GM18951 (cell line): ENCODE measurements around the gene GCC1.

ENCODE experiments used
- POLR2A ChIP-seq: IDR thresholded peaks from 4 replicates; pipeline ENCODE4 v1.6.1; 2011; ENCODE audit warnings: mild to moderate bottlenecking; ENCODE audit not compliant: insufficient read length, insufficient read depth; ENCODE audit errors: extremely low read depth
- in situ Hi-C: fragments of 300-500 bp; cut with MboI; formaldehyde crosslinking; loops from one replicate; pipeline ENCODE4 v1.12.0; 2022; ENCODE audit warnings: low sequenced_read_pairs, mixed read lengths, inconsistent platforms; ENCODE audit not compliant: unreplicated experiment

Gene GCC1, protein sequence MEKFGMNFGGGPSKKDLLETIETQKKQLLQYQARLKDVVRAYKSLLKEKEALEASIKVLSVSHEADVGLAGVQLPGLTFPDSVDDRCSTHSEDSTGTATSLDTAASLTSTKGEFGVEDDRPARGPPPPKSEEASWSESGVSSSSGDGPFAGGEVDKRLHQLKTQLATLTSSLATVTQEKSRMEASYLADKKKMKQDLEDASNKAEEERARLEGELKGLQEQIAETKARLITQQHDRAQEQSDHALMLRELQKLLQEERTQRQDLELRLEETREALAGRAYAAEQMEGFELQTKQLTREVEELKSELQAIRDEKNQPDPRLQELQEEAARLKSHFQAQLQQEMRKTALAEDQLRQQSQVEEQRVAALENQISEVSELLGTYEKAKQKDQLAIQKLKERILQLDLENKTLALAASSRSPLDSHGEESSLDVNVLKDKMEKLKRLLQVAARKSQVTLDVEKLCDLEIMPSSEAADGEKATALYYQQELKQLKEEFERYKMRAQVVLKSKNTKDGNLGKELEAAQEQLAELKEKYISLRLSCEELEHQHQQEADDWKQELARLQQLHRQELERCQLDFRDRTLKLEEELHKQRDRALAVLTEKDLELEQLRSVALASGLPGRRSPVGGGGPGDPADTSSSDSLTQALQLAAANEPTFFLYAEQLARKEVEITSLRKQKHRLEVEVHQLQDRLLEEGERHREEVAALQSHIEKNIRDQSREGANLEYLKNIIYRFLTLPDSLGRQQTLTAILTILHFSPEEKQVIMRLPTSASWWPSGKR

DNA sequence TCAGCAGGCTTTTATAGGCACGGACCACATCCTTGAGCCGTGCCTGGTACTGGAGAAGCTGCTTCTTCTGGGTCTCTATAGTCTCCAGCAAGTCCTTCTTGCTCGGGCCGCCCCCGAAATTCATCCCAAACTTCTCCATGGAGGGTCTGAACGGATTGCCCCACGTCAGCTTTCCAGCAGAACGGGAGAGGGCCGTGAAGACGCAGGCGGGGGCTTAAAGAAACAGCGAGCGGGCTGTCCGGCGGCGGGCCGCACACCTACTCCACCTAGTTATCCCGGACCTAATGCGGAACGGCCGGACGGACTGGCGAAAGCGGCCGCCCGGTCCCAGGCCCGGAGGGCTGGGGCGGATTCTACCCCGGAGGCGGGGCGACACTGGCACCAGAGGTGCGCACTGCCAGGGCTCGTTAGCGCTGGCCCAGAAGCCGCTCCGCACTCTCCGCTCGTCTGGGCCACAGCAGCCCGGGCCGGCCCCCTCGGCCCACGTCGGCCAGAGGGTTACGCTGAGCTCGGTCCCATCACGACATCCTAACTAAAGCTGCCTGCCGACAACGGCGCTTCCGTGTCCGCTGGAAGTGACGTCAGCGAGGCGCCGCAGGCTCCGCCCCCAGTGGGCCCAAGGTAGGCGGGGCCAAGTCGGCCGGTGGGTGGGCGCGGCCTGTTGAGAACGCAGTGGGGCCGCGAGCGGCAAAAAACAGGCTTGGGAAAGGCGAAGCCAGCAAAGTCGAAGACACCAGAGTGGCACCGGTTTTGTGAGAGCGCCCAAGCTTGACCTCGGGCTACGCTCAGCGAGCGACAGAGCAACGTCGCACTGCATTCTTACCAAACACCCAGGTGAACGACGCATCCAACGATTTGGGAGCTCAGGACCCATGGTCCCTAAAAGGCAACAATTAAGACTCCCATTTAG, at the start of gene GCC1:
Gene GCC1, minus strand, starts transcription at position 553 of the 910 bp plus-strand sequence. Its CDS starts 414 bp downstream, at position 139.
- in situ Hi-C loops = no loop called here
- peak; percentile 91 for TF ChIP-seq POLR2A

DNA sequence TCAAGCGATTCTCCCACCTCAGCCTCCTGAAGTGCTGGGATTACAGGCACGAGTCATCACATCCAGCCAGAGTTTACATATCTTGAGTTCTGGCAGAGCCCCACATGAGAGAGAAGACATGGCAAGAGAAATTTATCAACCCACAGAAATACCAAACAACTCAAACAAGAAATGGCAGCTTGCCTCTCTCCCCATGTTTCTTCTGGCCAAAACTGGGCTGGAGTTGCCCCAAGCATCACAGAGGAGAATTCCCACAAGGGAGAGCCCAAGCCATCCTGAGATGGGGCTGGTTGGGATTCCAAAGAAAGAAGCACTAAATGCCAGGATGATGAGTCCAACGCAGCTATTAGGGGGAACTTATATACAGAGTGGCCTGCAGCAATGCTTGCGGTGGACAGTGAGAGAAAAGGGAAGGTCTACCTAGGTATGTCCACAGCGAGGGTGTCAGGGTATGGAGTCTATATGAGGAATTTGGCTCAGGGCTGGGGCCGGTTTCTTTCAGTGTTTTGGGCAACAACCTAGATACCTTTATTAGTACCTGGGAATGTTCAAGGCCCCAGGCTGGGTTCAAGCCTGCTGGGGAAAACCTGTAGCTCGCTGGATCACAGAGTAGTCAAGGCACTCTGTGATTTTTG, 47.0 kb upstream of the GCC1 start:
- TF ChIP-seq POLR2A = no peak

DNA sequence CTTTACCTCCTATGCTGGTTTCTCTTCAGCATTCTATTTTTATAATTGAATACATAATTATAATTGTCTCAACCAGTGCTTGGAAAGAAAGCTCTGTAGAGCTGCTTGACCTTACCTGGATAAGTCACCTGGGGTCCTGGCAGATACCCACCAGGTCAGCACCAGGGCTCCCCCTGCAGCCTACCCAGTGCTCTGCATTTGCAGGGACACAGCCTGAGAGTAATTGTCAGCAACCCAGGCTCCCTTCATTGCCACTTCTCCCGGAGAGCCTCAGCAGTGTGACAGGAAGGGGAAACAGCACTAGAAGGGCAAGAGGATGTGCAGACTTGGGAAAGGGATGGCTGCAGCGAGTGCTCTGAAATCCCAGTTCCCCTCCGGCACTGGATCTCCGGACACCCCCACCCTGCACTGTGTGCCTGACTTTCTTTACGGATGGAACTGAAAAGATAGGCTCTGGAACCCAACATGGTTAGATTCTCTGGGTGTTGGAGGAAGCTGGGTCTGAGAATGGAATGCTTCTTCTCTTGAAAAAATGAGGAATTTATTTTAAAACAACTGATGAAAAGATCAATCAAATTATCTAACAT, 44.0 kb upstream of the GCC1 start:
- TF ChIP-seq POLR2A = no peak
- in situ Hi-C loops = no loop called here

More for the DNA sequence above, 47.0 kb upstream of the GCC1 start:
- in situ Hi-C loops = no loop called here

DNA sequence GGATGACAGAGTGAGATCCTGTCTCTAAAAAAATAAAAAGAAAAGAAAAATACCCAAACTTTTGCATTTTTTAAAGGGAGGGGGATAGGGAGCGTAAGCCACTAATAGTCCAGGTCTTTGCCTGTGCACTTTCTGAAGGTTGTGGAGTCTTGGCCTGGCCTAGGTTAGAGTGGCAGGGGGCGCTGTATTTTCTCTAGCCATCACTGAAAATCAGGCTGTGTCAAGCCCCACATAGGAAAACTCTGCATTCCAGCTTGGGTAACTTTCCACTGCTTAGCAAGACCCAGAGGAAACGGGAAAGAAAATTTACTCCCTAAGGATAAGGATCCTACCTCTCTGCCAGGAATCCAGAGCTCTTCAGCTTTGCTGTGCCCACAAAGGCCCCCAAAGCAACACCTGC, 43.0 kb upstream of the GCC1 start:
- TF ChIP-seq POLR2A = no peak
- in situ Hi-C loops = no loop called here

DNA sequence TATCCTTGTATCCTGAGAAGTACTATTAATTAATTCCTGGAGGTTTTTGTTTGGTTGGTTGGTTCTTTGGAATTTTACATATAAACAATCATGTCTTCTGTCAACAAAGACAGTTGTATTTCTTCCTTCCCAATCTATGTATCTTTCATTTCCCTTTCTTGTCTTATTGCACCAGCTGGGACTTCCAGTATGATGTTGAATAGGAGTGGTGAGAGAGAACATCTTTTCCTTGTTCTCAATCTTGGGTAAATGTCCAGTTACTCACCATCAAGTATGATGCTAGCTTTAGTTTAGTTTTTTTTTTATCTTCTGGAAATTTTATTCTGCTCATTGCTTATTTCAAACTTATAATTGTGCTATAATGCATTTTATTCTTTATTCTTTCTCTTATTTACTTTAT, 39.9 kb upstream of the GCC1 start:
- no peak for TF ChIP-seq POLR2A
- in situ Hi-C loops = no loop called here

DNA sequence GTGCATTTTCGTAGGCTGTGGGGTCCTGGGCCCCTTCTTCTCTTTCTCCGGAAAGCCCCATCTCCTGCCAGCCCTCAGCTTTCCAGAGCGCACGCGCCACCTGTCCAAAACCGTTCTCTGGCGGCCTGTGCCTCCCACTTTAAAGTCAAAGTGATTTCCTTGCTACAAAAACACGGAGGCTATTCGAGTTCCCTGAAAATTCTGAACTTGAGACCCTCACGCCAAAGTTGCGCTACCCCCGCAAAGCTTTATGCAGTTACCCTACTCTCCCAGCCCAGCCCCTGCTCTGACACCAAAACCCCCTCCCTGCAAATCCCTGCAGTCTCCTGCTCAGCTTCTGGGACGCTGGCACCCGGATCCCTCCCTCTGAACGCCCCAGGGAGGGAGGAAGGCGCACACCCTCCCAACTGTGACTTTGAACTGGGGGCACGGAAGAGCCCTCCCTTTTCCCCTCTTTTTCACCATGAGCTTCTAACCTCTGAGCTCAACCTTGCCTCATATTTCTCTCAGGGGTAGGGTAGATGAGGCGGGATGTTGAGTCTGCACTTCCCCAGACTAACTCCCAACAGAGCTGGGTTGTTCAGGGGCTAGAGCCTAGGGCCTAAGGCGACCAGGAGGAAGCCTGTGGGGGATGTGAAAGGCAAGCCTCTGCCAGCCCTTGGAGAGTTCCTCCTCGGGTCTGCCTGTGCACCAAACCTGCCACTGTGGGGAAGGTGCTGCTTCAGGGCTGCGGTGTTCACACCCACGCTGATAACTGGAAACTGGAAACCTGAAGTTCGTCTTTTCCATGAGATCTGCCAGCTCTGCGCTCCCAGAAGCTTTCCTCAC, 35.2 kb upstream of the GCC1 start:
- no peak for TF ChIP-seq POLR2A
- in situ Hi-C loops = no loop called here

DNA sequence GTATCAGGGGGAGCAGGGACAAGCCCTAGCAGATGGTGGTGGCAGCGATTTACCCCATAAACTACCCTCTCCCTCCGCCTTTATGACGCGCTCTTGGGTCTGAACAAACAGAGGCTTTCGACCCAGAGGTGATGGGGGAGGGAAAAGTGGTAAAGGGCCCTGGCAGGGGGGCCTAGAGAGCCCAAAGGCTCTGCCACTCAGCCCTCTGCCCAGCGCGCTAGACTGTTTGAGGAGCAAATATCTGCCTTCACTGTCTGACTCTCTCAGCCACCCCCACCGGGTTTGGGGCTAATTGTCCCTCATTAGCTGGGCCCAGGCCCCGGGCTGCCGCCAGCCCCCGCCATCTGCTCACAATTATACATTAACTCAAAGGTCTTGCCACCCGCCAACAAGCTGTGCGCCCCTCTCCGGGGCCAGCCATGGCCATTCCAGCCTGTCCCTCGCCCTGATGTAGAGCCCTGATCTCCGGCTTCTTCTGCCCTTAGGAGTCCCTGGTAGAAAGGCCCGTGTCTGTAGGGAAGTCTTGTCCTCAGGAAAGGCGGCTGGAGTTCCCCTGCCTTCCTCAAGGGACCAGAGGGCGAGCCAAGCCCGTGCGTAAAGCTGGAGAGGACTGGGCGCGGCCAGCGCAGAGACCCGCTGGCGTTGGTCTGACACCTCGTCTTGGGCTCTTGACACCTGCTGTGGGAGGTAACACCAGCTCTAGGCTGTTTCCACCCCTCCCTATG, 34.4 kb upstream of the GCC1 start:
- no peak for TF ChIP-seq POLR2A
- in situ Hi-C loops = no loop called here

DNA sequence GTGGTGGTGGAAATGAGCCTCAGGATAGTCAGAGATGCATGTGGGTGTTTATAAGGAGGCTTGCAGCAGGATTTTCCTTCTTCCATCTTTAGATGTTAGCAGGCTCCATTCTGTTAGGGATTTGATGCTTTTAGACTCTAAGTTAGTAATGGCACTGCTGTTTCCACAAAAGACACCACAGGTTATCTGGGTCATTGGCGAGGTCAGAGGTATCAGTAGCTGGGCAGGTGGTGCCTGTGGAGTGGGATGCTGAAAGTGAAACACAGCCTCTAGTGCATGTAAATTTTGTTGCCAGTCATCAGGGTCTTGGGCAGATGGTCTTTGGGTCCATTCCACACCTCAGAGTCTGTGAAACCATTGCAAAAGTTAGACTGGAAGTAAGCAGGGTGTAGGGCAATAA, 33.4 kb upstream of the GCC1 start:
- no peak for TF ChIP-seq POLR2A
- in situ Hi-C loops = no loop called here

DNA sequence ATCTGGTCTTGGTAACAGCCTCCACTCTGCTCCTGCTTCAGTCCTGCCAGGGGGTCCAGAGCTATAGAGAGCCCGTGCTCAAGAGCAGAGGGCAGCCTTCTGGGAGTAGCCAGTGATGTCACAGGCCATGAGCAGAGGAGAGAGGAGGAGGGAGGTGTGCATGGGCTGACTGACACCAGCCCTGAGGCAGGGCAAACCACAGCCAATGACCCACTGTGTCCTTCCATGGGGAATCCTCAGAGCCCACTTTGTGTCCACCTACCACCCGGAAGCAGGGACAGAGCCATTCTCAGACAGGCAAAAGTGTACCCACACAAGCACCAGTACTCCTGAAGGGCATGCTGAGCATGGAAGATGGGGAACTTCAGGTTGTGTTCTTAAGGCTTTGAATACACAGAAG, 32.6 kb upstream of the GCC1 start, which contains the start of gene PAX4:
Gene PAX4, minus strand, starts transcription at position 101 of the 400 bp plus-strand sequence. CDS start 2,214 bp downstream, outside the sequence.
- no peak for TF ChIP-seq POLR2A
- in situ Hi-C loops = no loop called here

DNA sequence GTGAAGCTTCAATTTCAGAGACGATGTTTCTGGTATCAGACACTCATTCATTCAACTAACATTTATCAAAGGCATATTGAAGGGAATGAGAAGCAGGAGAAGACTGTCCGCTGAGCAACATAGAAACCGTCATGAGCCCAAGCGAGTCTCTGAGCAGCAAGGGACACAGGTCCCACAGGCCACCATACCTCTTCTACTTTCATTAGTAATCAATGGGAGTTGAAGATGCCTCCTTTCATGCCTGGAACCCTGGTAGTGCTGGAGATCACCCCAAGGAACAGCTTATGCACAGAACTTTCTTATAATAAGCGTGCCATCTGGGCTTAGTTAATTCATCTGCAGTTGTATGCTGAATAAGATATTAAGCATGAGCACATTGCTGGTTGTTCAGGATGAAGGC, 31.3 kb upstream of the GCC1 start:
- in situ Hi-C loops = no loop called here
- TF ChIP-seq POLR2A = no peak

DNA sequence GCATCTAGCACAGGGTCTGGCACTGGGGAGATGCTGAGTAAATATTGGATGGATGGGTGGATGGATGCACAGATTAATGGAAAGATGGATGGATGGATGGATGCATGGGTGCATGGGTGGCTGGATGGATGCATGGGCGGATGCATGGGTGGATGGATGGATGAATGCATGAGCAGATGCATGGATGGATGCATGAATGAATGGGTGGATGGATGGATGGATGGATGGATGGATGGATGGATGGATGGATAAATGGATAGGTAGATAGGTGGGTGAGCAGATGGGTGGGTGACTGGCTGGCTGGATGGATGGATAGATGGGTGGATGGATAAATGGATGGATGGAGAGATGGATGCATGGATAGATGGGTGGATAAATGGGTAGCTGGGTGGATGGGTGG, 26.9 kb upstream of the GCC1 start:
- in situ Hi-C loops = no loop called here
- no peak for TF ChIP-seq POLR2A
